Ishikawa (cell line): ENCODE measurements around the gene MDFIC.

Source experiments
- CEBPB ChIP-seq: IDR thresholded peaks from 2 replicates; pipeline ENCODE4 v1.6.1; 2012
- EP300 ChIP-seq: IDR thresholded peaks from 2 replicates; pipeline ENCODE4 v1.6.1; 2012; ENCODE audit warnings: borderline replicate concordance
- MAX ChIP-seq: IDR thresholded peaks from 2 replicates; pipeline ENCODE4 v1.6.1; 2012
- RAD21 ChIP-seq: IDR thresholded peaks from 2 replicates; pipeline ENCODE4 v1.6.1; 2012; ENCODE audit warnings: low read depth
- REST ChIP-seq: IDR thresholded peaks from 2 replicates; pipeline ENCODE4 v1.6.1; 2012; ENCODE audit warnings: low read depth, mild to moderate bottlenecking
- TAF1 ChIP-seq: IDR thresholded peaks from 2 replicates; pipeline ENCODE4 v1.6.1; 2012; ENCODE audit warnings: low read depth, mild to moderate bottlenecking
- TCF12 ChIP-seq: IDR thresholded peaks from 2 replicates; pipeline ENCODE4 v1.6.1; 2012; ENCODE audit warnings: low read depth
- YY1 ChIP-seq: IDR thresholded peaks from 2 replicates; pipeline ENCODE4 v1.6.1; 2012; ENCODE audit warnings: low read depth
- ZBTB7A ChIP-seq: IDR thresholded peaks from 2 replicates; pipeline ENCODE4 v1.6.1; 2012; ENCODE audit warnings: low read depth

GRCh38 chr7:114949231-114949630, 27.3 kb downstream of the MDFIC start:
- no peak for TF ChIP-seq REST
- TF ChIP-seq EP300, result no peak
- no peak for TF ChIP-seq ZBTB7A
- TF ChIP-seq TAF1, result no peak
- TF ChIP-seq MAX, result no peak
- no peak for TF ChIP-seq TCF12
- no peak for TF ChIP-seq RAD21
- TF ChIP-seq YY1, result no peak
- TF ChIP-seq CEBPB, result no peak
